Hepatocyte (in vitro differentiated cells): ENCODE results near the gene MT1M.

ENCODE experiments used
- CTCF ChIP-seq: fragments of 200-600 bp; sonication (generic); IDR thresholded peaks from 2 replicates; pipeline ENCODE4 v1.5.1; 2016; ENCODE audit warnings: antibody characterized with exemption, mild to moderate bottlenecking; ENCODE audit not compliant: poor library complexity
- EZH2 ChIP-seq: fragments of 200-600 bp; sonication (generic); IDR thresholded peaks from 2 replicates; pipeline ENCODE4 v1.6.1; 2016; ENCODE audit warnings: antibody characterized with exemption, mild to moderate bottlenecking, borderline replicate concordance
- EZH2phosphoT487 ChIP-seq: fragments of 200-600 bp; sonication (generic); IDR thresholded peaks from one replicate; pipeline ENCODE4 v1.6.1; 2018; ENCODE audit warnings: antibody characterized with exemption, mild to moderate bottlenecking, low read depth, moderate library complexity; ENCODE audit not compliant: unreplicated experiment, severe bottlenecking

DNA sequence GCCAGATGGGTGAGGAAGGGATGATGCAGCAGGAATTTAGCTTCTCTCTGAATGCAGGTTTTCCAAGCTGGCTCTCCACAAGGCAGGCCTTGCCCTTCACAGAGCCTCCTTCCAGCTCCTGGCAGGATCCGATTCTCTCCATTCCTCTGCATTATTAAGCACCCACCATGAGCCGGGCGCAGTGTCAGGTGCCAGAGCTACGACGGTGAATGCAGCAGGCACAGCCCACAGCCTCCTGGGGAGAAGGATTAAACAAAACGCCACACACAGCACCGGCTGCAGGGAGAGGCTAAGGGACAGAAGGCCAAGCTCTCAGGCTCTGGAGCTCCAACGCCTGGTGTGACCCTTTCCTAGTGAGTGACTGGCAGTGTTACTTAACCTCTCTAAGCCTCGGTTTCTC lies 31.1 kb upstream of the MT1M start:
- TF ChIP-seq CTCF, result no peak
- TF ChIP-seq EZH2, result no peak
- no peak for TF ChIP-seq EZH2phosphoT487
